Tibial nerve (tissue), 4 donors: ENCODE results near the gene PGF.

ENCODE experiments used
- EP300 ChIP-seq, 2 donors: sonication (generic); formaldehyde crosslinking; IDR thresholded peaks; one replicate each; pipeline ENCODE4 v1.6.1; 2017; ENCODE audit warnings: antibody characterized with exemption in 2 of 2, mild to moderate bottlenecking in 1 of 2
- POLR2A ChIP-seq, 2 donors: fragments of 450-650 bp; IDR thresholded peaks; one replicate each; pipeline ENCODE4 v1.6.1; 2017; ENCODE audit warnings: antibody characterized with exemption in 2 of 2, mild to moderate bottlenecking in 2 of 2, moderate library complexity in 2 of 2
- TF ChIP-seq, protein P1 (sequence below), 5 experiments: fragments of 200-600 bp in 3 of 5; fragments of 450-650 bp in 2 of 5; sonication (generic) in 3 of 5; IDR thresholded peaks; one replicate each; pipeline ENCODE4 v1.5.1; 2016 to 2019; ENCODE audit warnings: antibody characterized with exemption in 5 of 5, mild to moderate bottlenecking in 3 of 5, moderate library complexity in 2 of 5

DNA sequence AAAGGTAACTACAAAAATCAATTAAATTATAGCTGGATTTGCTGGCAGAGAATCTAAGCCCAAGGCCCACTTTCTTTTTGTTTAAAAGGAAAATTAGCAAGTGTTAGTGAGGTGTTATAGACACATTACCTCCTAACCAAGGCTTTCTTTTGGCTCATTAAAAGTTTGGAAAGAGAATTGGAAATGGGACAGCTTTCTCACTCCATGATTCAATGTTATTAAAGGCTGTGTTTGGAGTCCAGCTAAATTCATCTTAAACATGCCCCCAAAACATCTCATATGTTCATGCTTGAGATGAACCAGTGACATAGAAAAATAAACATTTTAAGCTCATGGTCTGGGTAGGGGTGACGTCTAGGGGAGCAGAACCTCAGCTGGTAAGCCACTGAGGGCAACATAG is 13.4 kb upstream of the PGF start:
- TF ChIP-seq, protein P1, sequence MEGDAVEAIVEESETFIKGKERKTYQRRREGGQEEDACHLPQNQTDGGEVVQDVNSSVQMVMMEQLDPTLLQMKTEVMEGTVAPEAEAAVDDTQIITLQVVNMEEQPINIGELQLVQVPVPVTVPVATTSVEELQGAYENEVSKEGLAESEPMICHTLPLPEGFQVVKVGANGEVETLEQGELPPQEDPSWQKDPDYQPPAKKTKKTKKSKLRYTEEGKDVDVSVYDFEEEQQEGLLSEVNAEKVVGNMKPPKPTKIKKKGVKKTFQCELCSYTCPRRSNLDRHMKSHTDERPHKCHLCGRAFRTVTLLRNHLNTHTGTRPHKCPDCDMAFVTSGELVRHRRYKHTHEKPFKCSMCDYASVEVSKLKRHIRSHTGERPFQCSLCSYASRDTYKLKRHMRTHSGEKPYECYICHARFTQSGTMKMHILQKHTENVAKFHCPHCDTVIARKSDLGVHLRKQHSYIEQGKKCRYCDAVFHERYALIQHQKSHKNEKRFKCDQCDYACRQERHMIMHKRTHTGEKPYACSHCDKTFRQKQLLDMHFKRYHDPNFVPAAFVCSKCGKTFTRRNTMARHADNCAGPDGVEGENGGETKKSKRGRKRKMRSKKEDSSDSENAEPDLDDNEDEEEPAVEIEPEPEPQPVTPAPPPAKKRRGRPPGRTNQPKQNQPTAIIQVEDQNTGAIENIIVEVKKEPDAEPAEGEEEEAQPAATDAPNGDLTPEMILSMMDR (IDR thresholded peaks at IDR 0.05): no peak
- TF ChIP-seq POLR2A (IDR thresholded peaks at IDR 0.05) (no peak), EP300 (IDR thresholded peaks at IDR 0.05) (no peak)
